ENCODE data around the gene TMBIM6. TPM values are rescaled to one million over a fixed set of nuclear protein-coding genes. Genes with fewer than 3 reads are reported as not detected.
"Not testable (repeated sequence)": the region's sequence is repeated elsewhere in the genome, so short reads cannot be mapped to it uniquely, and the experiment has no call there.

TMBIM6 gene
- total RNA-seq, 1 donor from 2014 or later, result 588 TPM

DNA sequence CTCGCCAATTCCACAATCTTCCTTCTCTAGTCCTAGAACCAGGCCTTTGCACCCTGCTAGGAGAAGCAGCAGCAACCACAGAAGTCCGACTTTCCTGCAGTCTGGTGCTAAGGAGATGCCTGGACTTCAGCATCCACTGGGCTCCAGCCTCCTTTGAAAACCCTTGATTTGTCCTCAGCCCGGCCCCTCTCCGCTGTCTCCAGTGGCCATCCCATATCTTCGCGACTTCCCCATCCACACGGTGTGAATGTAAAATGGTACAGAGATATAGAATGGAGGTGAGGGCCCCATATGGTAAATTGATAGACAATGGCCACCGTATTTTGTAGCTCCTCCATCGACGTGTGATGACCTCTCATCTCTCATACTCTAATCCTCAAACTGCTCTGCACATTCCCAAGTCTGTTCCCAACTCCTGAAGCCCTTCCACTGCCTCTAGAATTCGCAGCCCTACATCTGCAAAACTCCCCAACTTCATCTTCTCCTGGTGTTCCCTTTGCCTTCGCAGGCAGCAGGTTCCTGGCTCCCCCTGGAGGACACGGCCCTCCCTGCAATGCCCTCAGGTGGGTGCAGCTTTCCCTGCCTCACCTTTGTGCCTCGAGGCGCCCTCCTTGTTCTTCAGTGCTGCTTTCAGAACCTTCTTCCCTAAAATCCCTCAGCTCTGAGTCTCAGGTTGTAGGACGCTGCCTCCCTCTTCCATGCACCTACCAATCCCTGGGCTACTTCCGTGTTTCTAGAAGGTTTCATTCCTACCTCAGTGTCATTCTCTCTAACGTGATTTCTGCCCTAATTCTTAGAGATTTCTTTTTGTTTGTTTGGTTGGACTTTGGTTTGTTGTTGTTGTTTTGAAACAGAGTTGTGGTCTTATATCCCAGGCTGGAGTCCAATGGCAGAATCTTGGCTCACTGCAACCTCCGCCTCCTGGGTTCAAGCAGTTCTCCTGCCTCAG lies 36.7 kb downstream of the TMBIM6 start:
- no peaks in the 10 kb centered on the region for H3K36me3 ChIP-seq (ENCODE audit: control insufficient read depth, insufficient read depth, low read length)
- H3K27me3 ChIP-seq (ENCODE audit: control insufficient read depth, insufficient read depth, low read length), result peaks cover 8% of the 10 kb centered on the region
- DNase-seq (ENCODE audit: low read depth), result no peak
- TF ChIP-seq, protein P1, sequence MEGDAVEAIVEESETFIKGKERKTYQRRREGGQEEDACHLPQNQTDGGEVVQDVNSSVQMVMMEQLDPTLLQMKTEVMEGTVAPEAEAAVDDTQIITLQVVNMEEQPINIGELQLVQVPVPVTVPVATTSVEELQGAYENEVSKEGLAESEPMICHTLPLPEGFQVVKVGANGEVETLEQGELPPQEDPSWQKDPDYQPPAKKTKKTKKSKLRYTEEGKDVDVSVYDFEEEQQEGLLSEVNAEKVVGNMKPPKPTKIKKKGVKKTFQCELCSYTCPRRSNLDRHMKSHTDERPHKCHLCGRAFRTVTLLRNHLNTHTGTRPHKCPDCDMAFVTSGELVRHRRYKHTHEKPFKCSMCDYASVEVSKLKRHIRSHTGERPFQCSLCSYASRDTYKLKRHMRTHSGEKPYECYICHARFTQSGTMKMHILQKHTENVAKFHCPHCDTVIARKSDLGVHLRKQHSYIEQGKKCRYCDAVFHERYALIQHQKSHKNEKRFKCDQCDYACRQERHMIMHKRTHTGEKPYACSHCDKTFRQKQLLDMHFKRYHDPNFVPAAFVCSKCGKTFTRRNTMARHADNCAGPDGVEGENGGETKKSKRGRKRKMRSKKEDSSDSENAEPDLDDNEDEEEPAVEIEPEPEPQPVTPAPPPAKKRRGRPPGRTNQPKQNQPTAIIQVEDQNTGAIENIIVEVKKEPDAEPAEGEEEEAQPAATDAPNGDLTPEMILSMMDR (IDR thresholded peaks at IDR 0.05; ENCODE audit: insufficient read depth, low read length, poor library complexity, severe bottlenecking), result peak; percentile 97
- no peak overlapping the region for H3K4me3 ChIP-seq (ENCODE audit: low read depth, low read length)

DNA sequence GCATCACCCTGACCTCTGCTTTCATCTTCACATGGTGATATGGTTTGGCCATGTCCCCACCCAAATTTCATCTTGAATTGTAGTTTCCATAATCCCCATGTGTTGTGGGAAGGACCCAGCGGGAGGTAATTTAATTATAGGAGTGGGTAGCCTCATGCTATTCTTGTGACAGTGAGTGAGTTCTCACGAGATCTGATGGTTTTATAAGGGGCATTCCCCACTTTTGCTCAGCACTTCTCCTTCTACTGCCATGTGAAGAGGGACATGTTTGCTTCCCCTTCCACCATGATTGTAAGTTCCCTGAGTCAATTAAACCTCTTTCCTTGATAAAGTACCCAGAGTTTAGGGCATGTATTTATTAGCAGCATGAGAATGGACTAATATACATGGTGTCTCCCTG lies 38.2 kb downstream of the TMBIM6 start:
- TF ChIP-seq, protein P1 (IDR thresholded peaks at IDR 0.05; ENCODE audit: insufficient read depth, low read length, poor library complexity, severe bottlenecking), result no peak
- no peak for DNase-seq (ENCODE audit: low read depth)
- Histone ChIP-seq H3K36me3 (ENCODE audit: control insufficient read depth, insufficient read depth, low read length) (no peaks in the 10 kb centered on the region), H3K4me3 (ENCODE audit: low read depth, low read length) (no peak overlapping the region), H3K27me3 (ENCODE audit: control insufficient read depth, insufficient read depth, low read length) (peaks cover 8% of the 10 kb centered on the region)

DNA sequence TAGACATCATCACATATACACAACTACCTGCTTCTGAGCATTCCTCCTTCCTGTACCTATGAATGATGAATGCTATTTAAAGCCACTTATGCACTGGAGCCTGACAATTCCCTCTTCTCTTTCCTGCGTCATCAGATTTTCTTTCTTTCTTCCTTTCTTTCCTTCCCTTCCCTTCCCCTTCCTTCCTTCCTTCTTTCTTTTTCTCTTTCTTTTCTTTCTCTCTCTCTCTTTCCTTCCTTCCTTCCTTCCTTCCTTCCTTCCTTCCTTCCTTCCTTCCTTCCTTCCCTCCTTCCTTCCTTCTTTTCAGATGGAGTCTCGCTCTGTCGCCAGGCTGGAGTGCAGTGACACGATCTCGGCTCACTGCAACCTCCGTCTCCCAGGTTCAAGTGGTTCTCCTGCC lies 39.6 kb downstream of the TMBIM6 start:
- H3K4me3 ChIP-seq (ENCODE audit: low read depth, low read length); H3K27me3 ChIP-seq (ENCODE audit: control insufficient read depth, insufficient read depth, low read length); DNase-seq (ENCODE audit: low read depth); H3K36me3 ChIP-seq (ENCODE audit: control insufficient read depth, insufficient read depth, low read length): not testable (repeated sequence)

DNA sequence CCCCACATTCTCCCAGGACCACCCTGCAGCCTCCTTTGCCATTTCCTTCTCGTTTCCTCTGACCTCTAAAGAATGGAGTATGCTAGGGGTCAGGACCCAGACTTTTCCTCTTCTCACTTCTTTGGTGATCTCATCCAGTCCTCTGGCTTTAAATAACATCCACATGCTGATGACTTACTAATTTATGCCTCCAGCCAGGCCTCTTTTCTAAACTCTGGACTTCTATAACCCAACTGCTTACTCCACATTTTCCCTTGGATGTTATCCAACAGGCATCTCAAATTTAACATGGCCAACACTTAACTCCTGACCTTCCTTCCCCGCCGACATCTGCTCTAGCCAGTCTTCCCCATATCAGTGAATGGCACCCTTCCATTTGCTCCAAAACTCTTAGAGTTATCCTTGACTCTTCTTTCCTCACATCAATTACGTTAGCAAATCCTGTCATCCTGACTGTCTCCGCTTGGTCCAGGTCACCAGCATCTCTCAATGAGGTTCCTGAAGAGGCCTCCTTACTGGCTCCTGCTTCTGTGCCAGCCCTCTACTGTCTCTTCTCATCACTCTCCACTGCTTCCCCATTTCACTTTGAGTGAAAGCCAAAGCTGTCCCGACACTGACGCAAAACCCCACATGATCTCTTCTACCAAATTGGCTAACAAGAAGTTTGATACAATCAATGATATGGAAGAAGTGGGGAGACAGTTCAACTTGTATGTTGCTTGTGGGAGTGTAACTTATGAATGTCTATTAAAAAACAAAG lies 42.7 kb downstream of the TMBIM6 start:
- H3K4me3 ChIP-seq (ENCODE audit: low read depth, low read length), result no peak overlapping the region
- TF ChIP-seq, protein P1 (IDR thresholded peaks at IDR 0.05; ENCODE audit: insufficient read depth, low read length, poor library complexity, severe bottlenecking), result no peak
- DNase-seq (ENCODE audit: low read depth), result no peak
- no peaks in the 10 kb centered on the region for H3K36me3 ChIP-seq (ENCODE audit: control insufficient read depth, insufficient read depth, low read length)
- H3K27me3 ChIP-seq (ENCODE audit: control insufficient read depth, insufficient read depth, low read length), result peaks cover 6% of the 10 kb centered on the region

DNA sequence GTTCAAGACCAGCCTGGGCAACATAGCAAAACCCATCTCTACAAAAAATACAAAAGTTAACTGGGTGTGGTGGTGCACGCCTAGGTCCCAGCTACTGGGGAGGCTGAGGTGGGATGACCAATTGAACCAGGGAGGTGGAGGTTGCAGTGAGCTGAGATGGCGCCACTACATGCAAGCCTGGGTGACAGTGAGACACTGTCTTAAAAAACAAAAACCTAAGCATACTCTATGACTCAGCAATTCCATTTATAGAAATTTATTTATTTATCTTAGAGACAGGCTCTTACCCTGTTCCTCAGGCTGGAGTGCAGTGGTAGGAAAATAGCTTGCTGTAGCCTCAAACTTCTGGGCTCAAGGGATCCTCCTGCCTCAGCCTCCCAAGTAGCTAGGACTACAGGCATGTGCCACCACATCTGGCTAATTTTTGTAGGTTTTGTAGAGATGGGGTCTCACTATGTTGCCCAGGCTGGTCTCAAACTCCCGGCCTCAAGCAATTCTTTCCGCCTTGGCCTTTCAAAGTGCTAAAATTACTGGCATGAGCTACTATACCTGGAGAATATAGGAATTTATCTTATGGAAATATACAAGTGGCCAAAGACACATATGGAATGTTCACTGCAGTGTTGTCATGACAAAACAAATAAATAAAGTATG lies 43.5 kb downstream of the TMBIM6 start:
- H3K36me3 ChIP-seq (ENCODE audit: control insufficient read depth, insufficient read depth, low read length), result no peaks in the 10 kb centered on the region
- TF ChIP-seq, protein P1 (IDR thresholded peaks at IDR 0.05; ENCODE audit: insufficient read depth, low read length, poor library complexity, severe bottlenecking), result no peak
- no peak for DNase-seq (ENCODE audit: low read depth)
- no peak overlapping the region for H3K4me3 ChIP-seq (ENCODE audit: low read depth, low read length)
- H3K27me3 ChIP-seq (ENCODE audit: control insufficient read depth, insufficient read depth, low read length), result peaks cover 2% of the 10 kb centered on the region

DNA sequence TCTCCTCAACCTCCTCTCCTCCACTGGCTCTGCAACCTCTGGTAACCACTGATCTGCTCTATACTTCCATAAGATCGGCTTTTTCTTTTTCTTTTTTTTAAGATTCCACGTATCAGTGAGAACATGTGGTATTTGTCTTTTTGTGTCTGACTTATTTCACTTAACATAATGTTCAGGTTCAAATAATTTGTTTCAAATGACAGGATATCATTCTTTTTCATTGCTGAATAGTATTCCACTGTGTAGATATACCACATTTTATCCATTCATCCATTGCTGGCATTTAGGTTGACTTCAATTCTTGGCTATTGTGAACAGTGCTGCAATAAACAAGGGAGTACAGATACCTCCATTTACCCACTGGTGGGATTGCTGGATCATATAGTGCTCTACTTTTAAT lies 46.3 kb downstream of the TMBIM6 start:
- TF ChIP-seq, protein P1 (IDR thresholded peaks at IDR 0.05; ENCODE audit: insufficient read depth, low read length, poor library complexity, severe bottlenecking), result no peak
- Histone ChIP-seq H3K36me3 (ENCODE audit: control insufficient read depth, insufficient read depth, low read length) (no peaks in the 10 kb centered on the region), H3K4me3 (ENCODE audit: low read depth, low read length) (no peak overlapping the region), H3K27me3 (ENCODE audit: control insufficient read depth, insufficient read depth, low read length) (no peaks in the 10 kb centered on the region)
- DNase-seq (ENCODE audit: low read depth), result no peak

All from kidney epithelial cell (primary cell).